ENCODE measurements around the gene PLAGL1.

GRCh38 chr6:143958839-143959399, 49.1 kb downstream of the PLAGL1 start:
- no peak for TF ChIP-seq CTCF (conservative IDR thresholded peaks at IDR 0.05; ENCODE audit: low read length)
- no peak for TF ChIP-seq EZH2phosphoT487 (IDR thresholded peaks at IDR 0.05; ENCODE audit: borderline replicate concordance)

Measured in Loucy (cell line).